Measurements from ENCODE around the gene GCH1. TPM values are rescaled to one million over a fixed set of nuclear protein-coding genes. Genes with fewer than 3 reads are reported as not detected.

The GCH1 gene, protein sequence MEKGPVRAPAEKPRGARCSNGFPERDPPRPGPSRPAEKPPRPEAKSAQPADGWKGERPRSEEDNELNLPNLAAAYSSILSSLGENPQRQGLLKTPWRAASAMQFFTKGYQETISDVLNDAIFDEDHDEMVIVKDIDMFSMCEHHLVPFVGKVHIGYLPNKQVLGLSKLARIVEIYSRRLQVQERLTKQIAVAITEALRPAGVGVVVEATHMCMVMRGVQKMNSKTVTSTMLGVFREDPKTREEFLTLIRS
- 10 to 100 TPM in 3 of 4 donors, 1 to 10 TPM in 1; 9.3 to 19.8 (median 15.5) TPM for total RNA-seq

DNA sequence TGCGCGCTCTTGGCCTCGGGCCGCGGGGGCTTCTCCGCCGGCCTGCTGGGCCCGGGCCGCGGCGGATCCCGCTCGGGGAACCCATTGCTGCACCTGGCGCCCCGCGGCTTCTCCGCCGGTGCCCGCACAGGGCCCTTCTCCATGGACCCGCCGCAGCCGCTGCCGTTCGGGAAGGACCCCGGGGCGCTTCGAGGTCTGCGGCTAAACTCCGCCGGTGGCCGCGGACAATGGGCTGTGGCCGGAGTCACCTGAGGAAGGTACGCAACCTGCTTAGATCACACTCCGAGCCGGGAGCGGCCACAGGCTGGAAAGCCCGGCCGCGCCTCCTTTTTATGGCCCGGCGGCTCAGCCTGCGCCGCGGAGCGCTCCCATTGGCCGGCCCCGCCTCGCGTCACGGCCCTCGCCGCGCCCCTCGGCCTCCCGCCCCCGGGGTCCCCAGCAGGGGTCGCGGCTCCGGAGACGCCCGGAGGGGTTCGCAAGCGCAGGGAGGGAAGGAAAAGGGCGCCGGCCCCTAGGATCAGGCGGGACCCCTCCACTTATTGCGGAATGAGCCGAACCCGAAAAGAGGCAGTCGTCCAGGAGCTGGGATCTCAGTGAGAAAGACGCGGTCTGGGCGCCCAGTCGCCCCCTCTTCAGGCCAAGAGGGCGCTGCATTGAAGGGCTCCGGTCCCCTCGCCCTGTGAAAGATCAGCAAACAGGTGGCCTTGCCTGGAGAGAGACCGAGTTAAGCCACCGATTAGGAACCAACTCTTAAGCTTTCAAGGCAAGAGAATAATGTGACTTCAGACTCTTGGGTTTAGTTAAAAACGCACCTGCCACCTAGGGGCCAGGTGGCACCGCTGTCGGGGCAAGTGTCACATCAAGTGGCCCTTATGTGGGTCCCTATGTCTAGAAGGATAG, at the start of gene GCH1:
Gene GCH1, minus strand, starts transcription at position 306 of the 900 bp plus-strand sequence. Its CDS starts 163 bp downstream, at position 143.
- Histone ChIP-seq H3K27me3 (no peaks in the 10 kb centered on the region), H3K36me3 (no peaks in the 10 kb centered on the region), H3K27ac (peak within 1 kb of the TSS; percentile 87 to 96 (median 92)), H3K9me3 (no peaks in the 10 kb centered on the region), H3K4me3 (peak within 1 kb of the TSS; percentile 66 to 94 (median 78)), H3K4me1 (peaks cover 0 to 21% (median 0%) of the 10 kb centered on the region in 3 donors)
- TF ChIP-seq, protein P1, sequence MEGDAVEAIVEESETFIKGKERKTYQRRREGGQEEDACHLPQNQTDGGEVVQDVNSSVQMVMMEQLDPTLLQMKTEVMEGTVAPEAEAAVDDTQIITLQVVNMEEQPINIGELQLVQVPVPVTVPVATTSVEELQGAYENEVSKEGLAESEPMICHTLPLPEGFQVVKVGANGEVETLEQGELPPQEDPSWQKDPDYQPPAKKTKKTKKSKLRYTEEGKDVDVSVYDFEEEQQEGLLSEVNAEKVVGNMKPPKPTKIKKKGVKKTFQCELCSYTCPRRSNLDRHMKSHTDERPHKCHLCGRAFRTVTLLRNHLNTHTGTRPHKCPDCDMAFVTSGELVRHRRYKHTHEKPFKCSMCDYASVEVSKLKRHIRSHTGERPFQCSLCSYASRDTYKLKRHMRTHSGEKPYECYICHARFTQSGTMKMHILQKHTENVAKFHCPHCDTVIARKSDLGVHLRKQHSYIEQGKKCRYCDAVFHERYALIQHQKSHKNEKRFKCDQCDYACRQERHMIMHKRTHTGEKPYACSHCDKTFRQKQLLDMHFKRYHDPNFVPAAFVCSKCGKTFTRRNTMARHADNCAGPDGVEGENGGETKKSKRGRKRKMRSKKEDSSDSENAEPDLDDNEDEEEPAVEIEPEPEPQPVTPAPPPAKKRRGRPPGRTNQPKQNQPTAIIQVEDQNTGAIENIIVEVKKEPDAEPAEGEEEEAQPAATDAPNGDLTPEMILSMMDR (IDR thresholded peaks at IDR 0.05) = peak; percentile 21 to 59 (median 40)
- peak in 2 of 4 donors; percentile 81 to 90 for TF ChIP-seq POLR2A (IDR thresholded peaks at IDR 0.05)
- peak; percentile 12 for DNase-seq
- WGBS, 2 donors = 0 to 2% methylated on average over 5 to 12 of the region's 83 CpGs
- intact Hi-C loops (cut with DNase I) = loop anchor here (10.0 kb wide), 1 partner anchor 128 kb away; no protein-coding TSS in a partner anchor

DNA sequence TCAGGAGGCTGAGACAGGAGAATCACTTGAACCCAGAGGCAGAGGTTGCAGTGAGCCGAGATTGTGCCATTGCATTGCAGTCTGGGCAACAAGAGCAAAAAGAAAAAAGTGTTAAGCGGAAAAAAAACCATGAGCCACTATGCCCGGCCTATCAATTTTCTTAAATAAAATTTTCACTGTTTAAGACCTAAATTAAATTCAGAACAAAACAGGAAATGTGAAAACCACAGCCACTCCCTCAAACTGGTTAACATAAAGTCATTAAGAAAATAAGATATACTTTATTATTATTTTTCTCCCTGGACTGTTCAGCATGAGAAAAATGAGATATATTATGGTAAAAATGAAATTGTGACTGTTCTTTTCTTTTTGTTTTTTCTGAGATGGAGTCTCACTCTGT, 44.6 kb upstream of the GCH1 start:
- Histone ChIP-seq H3K27ac (no peak overlapping the region), H3K27me3 (no peaks in the 10 kb centered on the region), H3K4me3 (no peak overlapping the region), H3K9me3 (no peaks in the 10 kb centered on the region), H3K36me3 (peaks cover 0 to 12% (median 0%) of the 10 kb centered on the region in 3 donors), H3K4me1 (no peaks in the 10 kb centered on the region)
- DNase-seq = no peak
- 68 to 87% methylated on average over 3 of the region's 3 CpGs for WGBS, 2 donors
- TF ChIP-seq, protein P1 (IDR thresholded peaks at IDR 0.05) = no peak
- TF ChIP-seq POLR2A (IDR thresholded peaks at IDR 0.05) = no peak
- intact Hi-C loops (cut with DNase I) = no loop called here

DNA sequence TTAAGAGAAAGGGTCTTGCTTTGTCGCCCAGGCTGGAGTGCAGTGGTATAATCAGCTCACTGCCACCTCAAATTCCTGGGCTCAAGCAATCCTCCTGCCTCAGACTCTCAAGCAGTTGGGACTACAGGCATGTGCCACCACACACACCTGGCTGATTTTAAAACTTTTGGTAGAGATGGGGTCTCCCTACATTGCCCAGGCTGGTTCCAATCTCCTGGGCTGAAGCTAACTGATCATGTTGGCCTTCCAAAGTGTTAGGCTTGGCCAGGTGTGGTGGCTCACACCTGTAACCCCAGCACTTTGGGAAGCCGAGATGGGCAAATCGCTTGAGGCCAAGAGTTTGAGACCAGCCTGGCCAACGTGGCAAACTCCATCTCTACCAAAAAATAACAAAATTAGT, 43.9 kb upstream of the GCH1 start:
- Histone ChIP-seq H3K27ac (no peak overlapping the region), H3K36me3 (peaks cover 0 to 12% (median 0%) of the 10 kb centered on the region in 3 donors), H3K4me1 (no peaks in the 10 kb centered on the region), H3K9me3 (no peaks in the 10 kb centered on the region), H3K4me3 (no peak overlapping the region), H3K27me3 (no peaks in the 10 kb centered on the region)
- TF ChIP-seq POLR2A (IDR thresholded peaks at IDR 0.05) = no peak
- TF ChIP-seq, protein P1 (IDR thresholded peaks at IDR 0.05) = no peak
- intact Hi-C loops (cut with DNase I) = no loop called here
- DNase-seq = no peak
- WGBS, 2 donors = 94 to 100% methylated on average over 2 to 4 of the region's 4 CpGs

DNA sequence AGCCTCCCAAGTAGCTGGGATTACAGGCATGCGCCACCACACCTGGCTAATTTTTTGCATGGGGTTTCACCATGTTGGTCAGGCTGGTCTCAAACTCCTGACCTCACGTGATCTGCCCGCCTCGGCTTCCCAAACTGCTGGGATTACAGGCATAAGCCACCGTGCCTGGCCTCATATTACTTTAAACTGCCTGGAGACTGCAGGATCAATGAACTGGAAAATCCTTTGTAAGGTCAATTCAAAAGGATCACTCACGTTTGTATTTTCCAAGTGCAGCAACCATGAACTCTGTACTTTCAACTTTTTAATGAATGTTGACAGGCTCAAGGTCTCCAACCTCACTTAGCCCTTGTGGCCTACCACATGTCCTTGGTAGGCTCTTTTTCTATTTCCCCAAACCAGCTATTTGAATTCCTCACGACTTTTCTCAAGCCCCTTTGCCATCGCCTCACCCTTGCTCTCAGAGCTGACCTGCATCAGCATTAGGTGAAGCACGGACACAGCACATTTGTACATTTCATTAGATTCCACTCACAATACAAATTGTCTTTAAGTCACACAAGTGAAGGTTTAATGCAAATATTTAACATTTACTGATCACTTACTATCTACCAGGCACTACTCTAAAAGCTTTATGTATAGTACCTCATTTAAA, 42.2 kb upstream of the GCH1 start:
- Histone ChIP-seq H3K27me3 (no peaks in the 10 kb centered on the region), H3K27ac (no peak overlapping the region), H3K4me1 (no peaks in the 10 kb centered on the region), H3K4me3 (no peak overlapping the region), H3K36me3 (peaks cover 0 to 19% (median 0%) of the 10 kb centered on the region in 3 donors), H3K9me3 (no peaks in the 10 kb centered on the region)
- no peak for DNase-seq
- TF ChIP-seq, protein P1 (IDR thresholded peaks at IDR 0.05) = no peak
- no peak for TF ChIP-seq POLR2A (IDR thresholded peaks at IDR 0.05)
- intact Hi-C loops (cut with DNase I) = no loop called here
- 85% methylated on average over 8 to 9 of the region's 9 CpGs for WGBS, 2 donors
